C4-2B (cell line): ENCODE results near the gene KIF22.
"Not testable (repeated sequence)": the region's sequence is repeated elsewhere in the genome, so short reads cannot be mapped to it uniquely, and the experiment has no call there.

ENCODE experiments used
- ZFX ChIP-seq: fragments of 450-650 bp; IDR thresholded peaks from 2 replicates; pipeline ENCODE4 v1.6.1; 2017
- TF ChIP-seq, protein P1 (sequence below): fragments of 450-650 bp; conservative IDR thresholded peaks from 2 replicates; pipeline ENCODE4 v1.5.1; 2017; ENCODE audit warnings: mild to moderate bottlenecking

DNA sequence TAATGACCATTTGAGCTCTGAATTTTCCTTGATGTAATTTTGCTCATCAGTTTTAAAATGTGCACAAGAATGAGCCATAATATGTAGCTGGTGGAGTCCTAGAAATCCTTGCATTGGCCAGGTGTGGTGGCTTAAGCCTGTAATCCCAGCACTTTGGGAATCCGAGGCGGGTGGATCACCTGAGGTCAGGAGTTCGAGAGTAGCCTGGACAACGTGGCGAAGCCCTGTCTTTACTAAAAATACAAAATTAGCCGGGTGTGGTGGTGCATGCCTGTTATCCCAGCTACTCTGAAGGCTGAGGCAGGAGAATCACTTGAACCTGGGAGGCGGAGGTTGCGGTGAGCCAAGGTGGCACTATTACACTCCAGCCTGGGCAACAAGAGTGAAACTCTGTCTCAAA lies 33.5 kb upstream of the KIF22 start:
- TF ChIP-seq, protein P1, sequence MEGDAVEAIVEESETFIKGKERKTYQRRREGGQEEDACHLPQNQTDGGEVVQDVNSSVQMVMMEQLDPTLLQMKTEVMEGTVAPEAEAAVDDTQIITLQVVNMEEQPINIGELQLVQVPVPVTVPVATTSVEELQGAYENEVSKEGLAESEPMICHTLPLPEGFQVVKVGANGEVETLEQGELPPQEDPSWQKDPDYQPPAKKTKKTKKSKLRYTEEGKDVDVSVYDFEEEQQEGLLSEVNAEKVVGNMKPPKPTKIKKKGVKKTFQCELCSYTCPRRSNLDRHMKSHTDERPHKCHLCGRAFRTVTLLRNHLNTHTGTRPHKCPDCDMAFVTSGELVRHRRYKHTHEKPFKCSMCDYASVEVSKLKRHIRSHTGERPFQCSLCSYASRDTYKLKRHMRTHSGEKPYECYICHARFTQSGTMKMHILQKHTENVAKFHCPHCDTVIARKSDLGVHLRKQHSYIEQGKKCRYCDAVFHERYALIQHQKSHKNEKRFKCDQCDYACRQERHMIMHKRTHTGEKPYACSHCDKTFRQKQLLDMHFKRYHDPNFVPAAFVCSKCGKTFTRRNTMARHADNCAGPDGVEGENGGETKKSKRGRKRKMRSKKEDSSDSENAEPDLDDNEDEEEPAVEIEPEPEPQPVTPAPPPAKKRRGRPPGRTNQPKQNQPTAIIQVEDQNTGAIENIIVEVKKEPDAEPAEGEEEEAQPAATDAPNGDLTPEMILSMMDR: not testable (repeated sequence)
- TF ChIP-seq ZFX: not testable (repeated sequence)
